ENCODE measurements around the gene NGF. TPM values are rescaled to one million over a fixed set of nuclear protein-coding genes. Genes with fewer than 3 reads are reported as not detected.

The NGF gene
- total RNA-seq, 2 experiments from 2014 or later: not detected

DNA sequence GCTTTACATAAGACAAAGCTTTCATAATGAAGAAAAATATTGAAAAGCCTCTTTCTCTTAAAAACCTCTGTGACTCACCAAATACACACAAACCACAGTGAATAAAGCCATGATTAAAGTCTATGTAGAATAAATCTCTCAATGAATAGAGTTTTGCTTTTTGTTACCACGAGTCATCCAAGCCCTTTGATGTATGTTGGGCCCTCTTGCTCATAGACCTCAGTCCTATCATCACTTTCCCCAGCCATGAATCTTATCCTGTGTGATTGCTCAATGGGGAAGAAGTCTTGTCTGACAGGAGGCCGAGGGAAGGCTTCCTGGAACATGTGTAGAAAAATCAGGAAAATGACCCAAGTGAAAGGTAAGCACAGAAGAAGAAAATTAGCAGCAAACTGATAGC is 60.8 kb downstream of the NGF start:
- Mint-ChIP-seq H3K27ac (no peak overlapping the region), H3K9me3 (peaks cover 4% of the 10 kb centered on the region), H3K4me1 (no peaks in the 10 kb centered on the region), H3K4me3 (no peak overlapping the region), H3K27me3 (peaks cover 10% of the 10 kb centered on the region), H3K36me3 (ENCODE audit: low read depth) (no peaks in the 10 kb centered on the region)
- POLR2A ChIA-PET: no interaction called here
- no peak for DNase-seq
- CTCF ChIA-PET: no interaction called here

DNA sequence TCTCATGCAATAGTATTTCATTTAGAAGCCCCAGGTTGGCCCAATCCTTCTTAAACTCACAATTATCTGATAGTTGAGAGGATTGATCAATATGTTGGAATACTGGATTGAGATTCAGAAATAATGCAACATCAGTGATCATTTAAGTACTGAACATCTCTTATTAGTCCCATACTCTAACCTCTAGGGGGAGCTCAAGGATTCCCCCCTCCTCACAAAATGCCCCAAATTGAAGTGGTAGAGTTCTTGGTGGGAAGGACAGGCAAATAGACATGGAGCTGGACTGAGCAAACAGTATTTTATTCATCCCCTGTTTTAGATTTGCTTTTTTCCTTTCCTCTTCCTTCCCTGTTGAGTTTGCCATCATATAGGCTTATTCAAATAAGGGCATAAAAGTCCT is 62.8 kb downstream of the NGF start:
- Mint-ChIP-seq H3K9me3 (peaks cover 4% of the 10 kb centered on the region), H3K4me1 (no peaks in the 10 kb centered on the region), H3K4me3 (no peak overlapping the region), H3K27me3 (peaks cover 7% of the 10 kb centered on the region), H3K27ac (no peak overlapping the region), H3K36me3 (ENCODE audit: low read depth) (no peaks in the 10 kb centered on the region)
- ChIA-PET CTCF (interaction anchor here (0.7 to 1.2 kb wide), 3 partner anchors 19 to 321 kb away, joined by 3 to 9 read pairs (median 3); no protein-coding TSS in a partner anchor), POLR2A (no interaction called here)
- no peak for DNase-seq

DNA sequence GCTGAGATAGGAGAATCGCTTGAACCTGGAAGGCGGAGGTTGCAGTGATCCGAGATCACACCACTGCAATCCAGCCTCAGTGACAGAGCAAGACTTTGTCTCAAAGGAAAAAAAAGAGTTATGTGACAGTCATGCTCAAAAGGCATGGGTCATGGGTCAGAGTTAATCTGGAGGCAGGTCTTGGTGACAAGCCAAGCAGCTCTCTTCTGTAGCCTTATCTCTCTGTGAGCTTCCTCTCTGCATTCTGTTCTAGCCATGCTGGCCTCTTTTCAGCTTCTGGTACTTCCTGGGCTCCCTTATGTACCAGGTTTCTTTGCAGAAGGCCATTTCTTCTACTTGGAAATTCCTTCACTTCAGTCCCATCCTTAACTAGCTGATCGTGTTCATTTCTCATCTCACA is 63.6 kb downstream of the NGF start:
- DNase-seq: no peak
- no peaks in the 10 kb centered on the region for H3K36me3 Mint-ChIP-seq (ENCODE audit: low read depth)
- H3K27ac Mint-ChIP-seq: no peak overlapping the region
- no peak overlapping the region for H3K4me3 Mint-ChIP-seq
- H3K27me3 Mint-ChIP-seq: peaks cover 7% of the 10 kb centered on the region
- ChIA-PET CTCF (no interaction called here), POLR2A (no interaction called here)
- H3K4me1 Mint-ChIP-seq: no peaks in the 10 kb centered on the region
- H3K9me3 Mint-ChIP-seq: peaks cover 4% of the 10 kb centered on the region

DNA sequence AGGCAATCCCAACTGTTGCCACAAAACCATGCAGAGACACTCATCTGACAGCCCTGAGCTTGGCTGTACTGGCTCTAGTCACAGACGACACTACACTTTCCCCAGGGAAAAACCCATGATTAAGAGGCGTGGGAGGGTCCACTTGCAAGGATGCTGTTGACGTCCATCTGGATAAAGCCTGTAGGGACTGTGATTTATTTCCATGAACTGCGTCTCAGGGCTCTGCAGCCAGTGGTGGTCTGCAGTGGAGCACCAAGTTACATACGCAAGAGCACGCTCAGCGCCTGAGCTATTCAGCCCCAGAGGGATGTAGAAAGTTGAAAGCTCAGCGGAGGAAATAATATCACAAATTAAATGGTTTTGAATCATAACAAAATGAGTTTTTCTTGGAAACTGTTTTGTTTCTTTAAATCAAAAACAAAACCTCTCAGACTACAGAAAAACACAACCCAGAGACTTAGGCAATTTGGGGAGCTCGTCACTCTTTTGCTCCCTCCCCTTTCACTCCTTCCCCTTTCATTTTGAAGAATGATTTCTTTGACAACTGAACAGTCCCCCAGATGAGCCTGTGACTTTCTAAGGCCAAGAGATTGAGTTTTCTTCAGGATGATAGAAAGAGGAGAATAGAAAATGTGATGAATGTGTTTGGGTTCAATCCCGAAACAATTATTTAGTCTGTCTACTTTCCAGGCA is 71.2 kb downstream of the NGF start:
- no peaks in the 10 kb centered on the region for H3K4me1 Mint-ChIP-seq
- H3K27me3 Mint-ChIP-seq: peaks cover 12% of the 10 kb centered on the region
- ChIA-PET CTCF (no interaction called here), POLR2A (no interaction called here)
- H3K36me3 Mint-ChIP-seq (ENCODE audit: low read depth): no peaks in the 10 kb centered on the region
- no peaks in the 10 kb centered on the region for H3K9me3 Mint-ChIP-seq
- no peak for DNase-seq
- H3K4me3 Mint-ChIP-seq: no peak overlapping the region
- H3K27ac Mint-ChIP-seq: no peak overlapping the region

DNA sequence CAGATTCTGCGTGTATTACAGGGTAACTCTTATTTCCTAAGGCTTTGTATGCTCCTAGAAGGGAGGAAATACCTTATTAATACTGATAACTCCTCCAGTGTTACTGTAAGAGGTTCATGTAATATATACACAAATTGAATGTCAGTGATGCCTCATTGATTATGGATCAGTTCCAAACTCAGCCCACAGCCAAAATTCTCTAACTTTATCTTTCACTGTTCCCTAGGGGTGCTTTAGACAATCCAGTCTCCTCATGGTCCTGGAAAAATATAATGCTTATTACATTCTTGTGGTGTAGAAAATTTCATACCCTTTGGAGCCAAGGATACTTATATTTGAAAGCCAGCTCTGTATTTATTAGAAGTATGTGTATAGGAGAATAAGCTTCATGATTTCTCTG is 73.0 kb downstream of the NGF start:
- Mint-ChIP-seq H3K4me1 (no peaks in the 10 kb centered on the region), H3K4me3 (no peak overlapping the region), H3K27me3 (peaks cover 14% of the 10 kb centered on the region), H3K36me3 (ENCODE audit: low read depth) (no peaks in the 10 kb centered on the region), H3K27ac (no peak overlapping the region), H3K9me3 (no peaks in the 10 kb centered on the region)
- DNase-seq: no peak
- ChIA-PET CTCF (no interaction called here), POLR2A (no interaction called here)

DNA sequence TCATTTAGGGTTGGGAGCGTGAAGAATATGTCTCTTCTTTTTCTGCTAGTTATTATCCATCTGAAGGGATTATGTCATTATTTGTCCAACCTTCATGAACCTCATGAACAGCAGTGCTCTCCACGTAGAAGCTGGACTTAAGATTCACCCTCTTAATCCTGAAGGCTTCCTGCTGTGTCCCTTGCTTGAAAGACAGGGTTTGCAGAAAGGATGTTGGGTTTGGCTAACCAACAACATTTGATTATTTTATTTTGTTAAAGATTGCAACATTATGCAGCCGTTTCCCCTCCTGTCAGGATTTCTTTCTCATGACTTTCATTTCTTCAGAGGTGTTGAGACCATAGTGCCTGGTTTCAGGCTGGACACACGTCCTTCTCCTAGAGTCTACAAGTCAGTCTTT is 75.2 kb downstream of the NGF start:
- ChIA-PET POLR2A (no interaction called here), CTCF (no interaction called here)
- DNase-seq: no peak
- Mint-ChIP-seq H3K9me3 (peaks cover 9% of the 10 kb centered on the region), H3K27ac (no peak overlapping the region), H3K4me1 (no peaks in the 10 kb centered on the region), H3K4me3 (no peak overlapping the region), H3K36me3 (ENCODE audit: low read depth) (no peaks in the 10 kb centered on the region), H3K27me3 (peaks cover 7% of the 10 kb centered on the region)

DNA sequence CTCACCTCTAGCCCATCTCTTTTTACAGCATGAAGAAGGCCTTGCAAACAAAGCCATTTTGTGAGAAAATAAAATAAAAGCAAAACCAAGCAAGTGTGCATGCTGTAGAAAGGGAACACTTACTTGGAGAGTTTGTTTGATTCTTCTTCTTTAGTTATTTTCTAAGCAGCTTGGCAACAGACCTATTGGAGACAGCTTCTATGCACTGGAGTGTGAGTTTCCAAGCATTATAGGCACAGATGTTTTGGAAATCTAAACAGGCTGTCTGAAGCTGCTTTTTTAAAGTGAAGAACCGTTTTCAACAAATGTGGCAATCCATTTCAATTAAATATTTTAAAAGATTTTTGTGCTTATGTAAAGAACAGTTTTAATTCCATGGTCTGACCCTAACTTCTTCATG is 76.6 kb downstream of the NGF start:
- no peaks in the 10 kb centered on the region for H3K4me1 Mint-ChIP-seq
- peaks cover 7% of the 10 kb centered on the region for H3K27me3 Mint-ChIP-seq
- POLR2A ChIA-PET: no interaction called here
- peaks cover 10% of the 10 kb centered on the region for H3K9me3 Mint-ChIP-seq
- H3K36me3 Mint-ChIP-seq (ENCODE audit: low read depth): no peaks in the 10 kb centered on the region
- no peak for DNase-seq
- H3K27ac Mint-ChIP-seq: no peak overlapping the region
- H3K4me3 Mint-ChIP-seq: no peak overlapping the region
- CTCF ChIA-PET: no interaction called here

DNA sequence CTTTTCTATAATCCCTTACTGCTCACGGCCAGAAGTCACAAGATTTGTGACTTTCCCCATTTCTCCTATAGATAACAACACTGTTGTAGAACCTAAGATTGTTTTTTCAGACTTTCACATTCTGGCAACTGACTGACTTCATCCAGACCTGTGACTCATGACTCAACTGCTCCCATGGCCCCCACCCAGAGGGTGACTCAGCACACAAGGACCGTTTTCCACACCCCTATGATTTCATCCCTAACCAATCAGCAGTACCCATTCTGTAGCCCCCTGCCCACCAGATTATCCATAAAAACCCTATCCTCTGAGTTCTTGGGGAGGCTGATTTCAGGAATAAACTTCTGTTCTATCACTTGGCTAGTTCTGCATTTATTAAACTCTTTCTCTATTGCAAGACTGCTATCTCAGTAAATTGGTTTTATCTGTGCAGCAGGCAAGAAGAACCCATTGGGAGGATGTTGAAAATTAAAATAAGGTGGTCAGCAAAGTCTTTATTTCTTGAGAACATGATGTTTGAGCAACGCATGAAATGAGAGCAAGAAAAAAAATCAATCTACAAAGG is 79.7 kb downstream of the NGF start:
- H3K4me3 Mint-ChIP-seq: no peak overlapping the region
- ChIA-PET POLR2A (no interaction called here), CTCF (no interaction called here)
- peaks cover 10% of the 10 kb centered on the region for H3K9me3 Mint-ChIP-seq
- DNase-seq: no peak
- no peaks in the 10 kb centered on the region for H3K36me3 Mint-ChIP-seq (ENCODE audit: low read depth)
- H3K27ac Mint-ChIP-seq: no peak overlapping the region
- no peaks in the 10 kb centered on the region for H3K4me1 Mint-ChIP-seq
- H3K27me3 Mint-ChIP-seq: peaks cover 7% of the 10 kb centered on the region

DNA sequence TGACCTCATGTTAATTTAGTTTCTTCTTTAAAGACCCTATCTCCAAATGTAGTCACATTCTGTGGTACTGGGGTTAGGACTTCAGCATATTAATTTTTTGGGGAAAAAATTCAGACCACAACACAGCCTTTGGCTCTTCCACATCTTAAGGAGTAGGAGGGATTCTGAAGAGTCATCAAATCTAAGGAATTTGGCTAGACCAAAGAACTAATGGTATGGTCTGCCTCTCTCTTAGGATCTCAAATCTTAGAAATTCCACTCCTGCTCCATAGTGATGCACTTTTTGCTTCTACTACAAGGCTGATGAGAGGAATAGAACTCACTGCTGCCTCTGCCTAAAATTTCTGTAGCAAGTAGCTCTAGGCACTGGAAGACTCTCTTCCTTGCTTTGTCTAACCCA is 80.5 kb downstream of the NGF start:
- H3K27ac Mint-ChIP-seq: no peak overlapping the region
- no peak overlapping the region for H3K4me3 Mint-ChIP-seq
- ChIA-PET CTCF (no interaction called here), POLR2A (no interaction called here)
- no peak for DNase-seq
- no peaks in the 10 kb centered on the region for H3K36me3 Mint-ChIP-seq (ENCODE audit: low read depth)
- H3K9me3 Mint-ChIP-seq: peaks cover 10% of the 10 kb centered on the region
- peaks cover 7% of the 10 kb centered on the region for H3K27me3 Mint-ChIP-seq
- no peaks in the 10 kb centered on the region for H3K4me1 Mint-ChIP-seq

DNA sequence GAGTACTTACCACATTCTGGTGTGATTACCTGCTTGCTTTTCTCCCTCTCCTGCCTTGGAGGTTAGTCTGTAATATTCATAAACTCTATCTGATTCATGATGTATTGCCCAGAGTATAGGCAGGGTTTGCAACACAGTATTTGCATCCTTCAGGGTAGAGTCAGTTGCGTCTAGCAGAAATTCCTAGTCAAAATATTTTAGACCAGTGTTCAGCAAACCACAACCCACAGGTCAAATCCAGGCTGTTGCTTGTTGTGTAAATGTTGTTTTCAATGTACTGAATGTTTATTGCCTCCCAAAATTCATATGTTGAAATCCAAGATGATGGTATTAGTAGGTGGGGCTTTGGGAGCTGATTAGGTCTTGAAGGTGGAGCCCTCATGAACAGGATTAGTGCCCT is 82.9 kb downstream of the NGF start:
- no peak overlapping the region for H3K27ac Mint-ChIP-seq
- no peaks in the 10 kb centered on the region for H3K36me3 Mint-ChIP-seq (ENCODE audit: low read depth)
- ChIA-PET CTCF (no interaction called here), POLR2A (no interaction called here)
- DNase-seq: no peak
- H3K4me3 Mint-ChIP-seq: no peak overlapping the region
- H3K27me3 Mint-ChIP-seq: peaks cover 2% of the 10 kb centered on the region
- H3K4me1 Mint-ChIP-seq: no peaks in the 10 kb centered on the region
- H3K9me3 Mint-ChIP-seq: peaks cover 10% of the 10 kb centered on the region

DNA sequence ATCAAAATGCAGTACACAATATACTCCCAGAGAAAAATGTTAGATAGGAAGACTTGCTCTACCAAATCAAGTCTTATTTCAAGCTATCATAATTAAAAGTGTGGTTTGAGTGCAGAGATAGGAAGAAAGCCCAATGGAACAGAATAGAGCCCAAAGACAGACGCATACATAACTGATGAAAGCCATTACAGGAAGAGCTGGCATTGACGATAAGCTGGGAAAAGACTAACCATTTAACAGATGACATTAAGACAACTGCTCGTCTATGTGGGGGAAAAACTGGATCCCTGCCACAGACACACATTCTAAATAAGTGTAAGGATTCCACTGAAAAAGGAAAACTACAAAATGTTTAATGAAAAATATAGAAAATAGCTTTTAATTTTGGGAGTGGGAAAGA is 85.5 kb downstream of the NGF start:
- Mint-ChIP-seq H3K9me3 (no peaks in the 10 kb centered on the region), H3K4me3 (no peak overlapping the region), H3K4me1 (no peaks in the 10 kb centered on the region), H3K36me3 (ENCODE audit: low read depth) (no peaks in the 10 kb centered on the region), H3K27me3 (peaks cover 4% of the 10 kb centered on the region), H3K27ac (no peak overlapping the region)
- ChIA-PET POLR2A (no interaction called here), CTCF (no interaction called here)
- no peak for DNase-seq

DNA sequence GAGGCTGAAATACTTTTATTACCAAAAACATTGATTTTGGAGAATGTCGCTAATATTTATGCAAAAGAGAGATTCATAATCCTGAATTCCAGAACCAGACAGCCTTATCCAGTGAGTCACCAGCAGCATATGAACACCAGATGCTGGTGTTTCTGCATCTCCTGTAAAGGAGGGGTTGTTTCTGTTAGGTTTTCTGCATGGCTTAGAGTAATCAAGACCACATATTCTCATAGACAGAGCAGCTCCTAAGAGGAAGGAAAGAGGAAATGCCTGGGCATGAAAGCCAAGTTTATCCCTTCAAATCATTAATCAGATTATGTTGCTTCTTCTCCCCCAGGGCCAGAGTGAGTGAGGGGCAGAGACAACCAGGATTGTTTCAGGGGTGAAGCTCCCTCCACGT is 86.2 kb downstream of the NGF start:
- H3K27ac Mint-ChIP-seq: no peak overlapping the region
- POLR2A ChIA-PET: no interaction called here
- peaks cover 4% of the 10 kb centered on the region for H3K27me3 Mint-ChIP-seq
- no peaks in the 10 kb centered on the region for H3K4me1 Mint-ChIP-seq
- CTCF ChIA-PET: interaction anchor here (0.6 kb wide), 1 partner anchor 925 kb away, joined by 6 read pairs; no protein-coding TSS in a partner anchor
- H3K4me3 Mint-ChIP-seq: no peak overlapping the region
- no peaks in the 10 kb centered on the region for H3K36me3 Mint-ChIP-seq (ENCODE audit: low read depth)
- no peak for DNase-seq
- H3K9me3 Mint-ChIP-seq: no peaks in the 10 kb centered on the region

DNA sequence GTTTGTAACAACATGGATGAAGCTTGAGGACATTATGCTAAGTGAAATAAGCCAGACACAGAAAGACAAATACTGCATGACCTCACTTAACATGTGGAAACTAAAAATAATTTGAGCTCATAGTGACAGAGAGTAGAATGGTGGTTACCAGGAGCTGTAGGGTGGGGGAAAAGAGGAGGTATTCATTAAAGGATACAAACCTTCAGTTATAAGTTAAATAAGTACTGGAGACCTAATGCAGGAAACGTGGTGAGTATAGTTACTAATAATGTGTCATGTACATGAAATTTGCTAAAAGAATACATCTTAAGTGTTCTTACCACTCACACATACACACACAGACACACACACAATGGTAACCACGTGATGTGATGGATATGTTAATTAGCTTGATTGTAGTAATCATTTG is 86.7 kb downstream of the NGF start:
- no peak overlapping the region for H3K4me3 Mint-ChIP-seq
- CTCF ChIA-PET: interaction anchor here (0.6 kb wide), 1 partner anchor 926 kb away, joined by 6 read pairs; no protein-coding TSS in a partner anchor
- no peaks in the 10 kb centered on the region for H3K36me3 Mint-ChIP-seq (ENCODE audit: low read depth)
- POLR2A ChIA-PET: no interaction called here
- no peaks in the 10 kb centered on the region for H3K4me1 Mint-ChIP-seq
- H3K27me3 Mint-ChIP-seq: peaks cover 4% of the 10 kb centered on the region
- H3K27ac Mint-ChIP-seq: no peak overlapping the region
- no peaks in the 10 kb centered on the region for H3K9me3 Mint-ChIP-seq
- no peak for DNase-seq

DNA sequence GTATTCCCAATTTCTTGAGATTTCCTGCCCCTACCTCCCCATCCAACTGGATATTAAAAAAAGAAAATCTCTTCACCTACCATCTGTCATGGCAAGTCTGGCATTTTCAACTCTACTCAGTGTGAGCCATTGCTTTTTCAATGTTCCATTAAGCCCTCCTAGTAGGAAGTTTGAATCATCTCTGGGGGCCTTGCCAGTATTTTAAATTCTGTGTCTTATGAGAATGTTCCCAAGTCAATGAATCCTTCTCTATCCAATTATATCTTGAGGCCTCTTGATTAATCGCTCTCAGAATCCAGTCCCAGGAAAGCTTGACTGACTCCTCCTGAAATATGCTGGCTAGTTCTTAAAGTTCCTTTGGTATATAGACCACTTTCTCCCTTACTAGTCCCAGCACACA is 91.5 kb downstream of the NGF start:
- H3K27me3 Mint-ChIP-seq: peaks cover 16% of the 10 kb centered on the region
- no peaks in the 10 kb centered on the region for H3K4me1 Mint-ChIP-seq
- no peaks in the 10 kb centered on the region for H3K36me3 Mint-ChIP-seq (ENCODE audit: low read depth)
- H3K27ac Mint-ChIP-seq: no peak overlapping the region
- DNase-seq: no peak
- CTCF ChIA-PET: no interaction called here
- no peaks in the 10 kb centered on the region for H3K9me3 Mint-ChIP-seq
- POLR2A ChIA-PET: no interaction called here
- no peak overlapping the region for H3K4me3 Mint-ChIP-seq

Data from activated CD4-positive, alpha-beta memory T cell treated with anti-CD3 and anti-CD28 coated beads, Interleukin-2, amount 10 ng/mL, durations not matched to agents 7 days and 5 days (primary cell).